COLO668 (cell line): ENCODE results near the gene AACS.
"Not testable (repeated sequence)": the region's sequence is repeated elsewhere in the genome, so short reads cannot be mapped to it uniquely, and the experiment has no call there.

Experiments used
- DNase-seq: peaks from one replicate; lab custom pipeline; 2025; ENCODE audit not compliant: unreplicated experiment; lab: John Stamatoyannopoulos, UW

The AACS gene

DNA sequence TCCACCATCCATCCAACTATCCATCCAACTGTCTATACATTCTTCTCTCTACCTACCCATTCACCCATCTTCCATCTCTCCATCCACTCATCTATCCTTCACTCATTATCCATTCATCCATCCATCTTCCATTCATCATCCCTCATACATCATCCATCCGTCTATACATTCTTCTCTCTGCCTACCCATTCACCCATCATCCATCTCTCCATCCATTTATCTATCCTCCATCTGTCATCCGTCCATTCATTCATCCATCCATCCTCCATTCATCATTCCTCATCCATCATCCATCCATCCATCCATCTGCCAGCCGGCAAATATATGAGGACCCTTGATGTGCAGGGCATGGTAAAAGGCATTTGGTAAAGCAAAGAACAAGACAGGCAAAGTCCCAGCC, 25.2 kb downstream of the AACS start:
- no peak for DNase-seq

GRCh38 chr12:125091401-125091800, 26.2 kb downstream of the AACS start:
- DNase-seq: no peak

- DNase-seq: peak; percentile 76
Observed at GRCh38 chr12:125092108-125092871, 27.1 kb downstream of the AACS start.

DNA sequence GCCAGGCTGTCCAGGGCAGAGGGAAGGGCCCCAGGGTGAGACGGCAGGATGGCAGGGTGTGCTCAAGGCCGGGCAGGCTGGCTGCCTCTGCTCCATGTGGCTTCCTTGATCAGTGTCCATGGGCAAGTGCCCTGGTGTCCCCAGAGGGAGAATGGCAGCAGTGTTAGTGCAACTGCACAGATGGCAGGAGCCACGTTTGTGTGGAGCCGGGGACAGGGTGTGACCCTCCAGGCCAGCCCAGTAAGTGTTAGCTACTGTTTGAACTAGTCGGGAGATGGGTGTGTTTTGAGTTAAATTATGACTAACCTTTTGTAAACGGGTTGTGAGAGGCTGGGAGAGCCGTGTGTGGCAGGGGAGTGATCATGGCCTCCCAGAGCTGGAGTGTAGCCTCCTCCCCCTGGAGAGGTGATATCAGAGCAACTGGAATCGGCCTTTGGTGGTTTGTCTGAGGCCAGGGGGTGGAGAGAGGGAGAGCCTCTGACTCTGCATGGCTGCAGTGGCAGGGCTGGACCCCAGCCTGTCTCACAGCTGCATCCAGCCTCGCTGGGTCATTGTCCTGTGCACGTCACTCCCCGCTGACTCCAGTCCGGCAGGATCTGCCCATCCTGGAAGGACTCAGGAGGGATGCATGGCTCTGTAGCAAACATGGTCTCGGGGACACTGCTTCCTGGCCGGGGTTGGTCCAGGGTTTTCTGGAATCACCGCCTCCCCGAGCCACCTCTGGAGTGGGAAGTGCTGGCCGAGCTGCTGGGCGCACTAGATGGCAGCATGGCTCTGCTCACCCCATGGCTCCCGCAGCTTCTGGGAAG, 27.8 kb downstream of the AACS start:
- DNase-seq: peak; percentile 86

GRCh38 chr12:125093681-125094330, 28.6 kb downstream of the AACS start:
- DNase-seq: peak; percentile 73

GRCh38 chr12:125096894-125097293, 31.7 kb downstream of the AACS start:
- DNase-seq: no peak

DNA sequence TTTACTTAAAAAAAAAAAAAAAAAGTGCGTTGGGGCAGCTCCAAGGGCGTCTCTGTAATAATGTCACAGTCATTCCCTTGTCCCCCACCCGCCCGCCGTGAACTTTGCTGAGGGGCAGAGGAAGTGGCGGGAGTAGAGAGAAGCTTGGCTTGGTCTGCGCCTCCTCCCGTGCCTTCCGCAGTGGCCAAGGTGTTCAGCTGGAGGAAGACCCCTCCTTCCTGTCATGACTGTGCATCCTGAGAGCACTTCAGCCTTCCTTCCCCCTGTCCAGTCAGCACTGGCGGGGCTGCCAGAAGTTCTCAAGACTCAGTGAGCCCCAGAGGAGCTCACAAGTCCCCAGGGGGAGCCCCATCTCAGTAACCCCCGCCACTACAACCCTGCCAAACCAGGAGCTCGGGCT, 32.2 kb downstream of the AACS start:
- no peak for DNase-seq

DNA sequence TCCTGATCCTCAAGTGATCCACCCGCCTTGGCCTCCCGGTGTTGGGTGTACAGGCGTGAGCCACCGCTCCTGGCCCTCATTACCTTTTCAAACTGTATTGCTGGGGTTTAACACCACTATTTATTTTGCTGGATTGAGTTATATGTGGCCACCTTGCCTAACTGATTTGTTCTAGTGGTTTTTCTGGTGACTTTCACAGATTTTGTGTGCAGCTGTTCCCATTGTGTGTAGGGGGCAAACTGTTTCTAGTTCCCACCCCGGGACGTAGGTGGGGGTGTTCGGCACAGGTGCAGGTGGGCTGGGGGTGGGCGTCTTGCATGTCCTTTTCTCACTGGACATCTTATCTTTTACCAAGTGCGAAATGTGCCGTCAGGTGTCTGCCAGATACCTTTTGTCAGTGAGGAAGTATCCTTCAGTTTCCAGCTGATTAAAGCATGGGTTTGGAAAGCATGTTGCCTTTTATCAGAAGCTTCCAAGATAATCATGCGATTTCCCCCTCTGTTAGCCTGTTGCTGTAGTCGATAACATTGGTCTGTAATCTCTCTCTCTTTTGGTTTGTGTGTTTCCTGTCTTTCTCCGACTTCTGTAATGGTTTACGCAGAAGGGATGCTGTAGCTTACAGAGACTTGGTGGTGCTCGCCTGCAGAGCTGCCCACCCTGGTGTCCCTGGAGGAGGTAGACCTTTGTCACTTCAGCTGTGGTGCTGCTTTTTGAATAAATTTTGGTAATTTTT, 33.6 kb downstream of the AACS start:
- no peak for DNase-seq

DNA sequence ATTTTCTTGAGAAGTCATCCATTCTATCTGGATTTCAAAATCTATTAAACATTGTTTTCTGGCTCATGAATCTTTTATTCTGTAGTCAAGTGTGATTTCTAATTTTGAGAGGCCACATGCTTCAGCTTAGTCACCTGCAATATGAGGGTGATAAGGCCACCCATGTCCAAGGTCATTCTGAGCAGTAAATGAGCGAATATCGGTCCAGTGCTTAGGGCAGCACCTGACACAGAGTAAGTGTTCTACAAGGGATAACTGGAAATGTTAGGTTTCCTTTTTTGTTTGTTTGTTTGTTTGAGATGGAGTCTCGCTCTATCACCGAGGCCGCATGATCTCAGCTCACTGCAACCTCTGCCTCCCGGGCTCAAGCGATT, 34.2 kb downstream of the AACS start:
- no peak for DNase-seq

DNA sequence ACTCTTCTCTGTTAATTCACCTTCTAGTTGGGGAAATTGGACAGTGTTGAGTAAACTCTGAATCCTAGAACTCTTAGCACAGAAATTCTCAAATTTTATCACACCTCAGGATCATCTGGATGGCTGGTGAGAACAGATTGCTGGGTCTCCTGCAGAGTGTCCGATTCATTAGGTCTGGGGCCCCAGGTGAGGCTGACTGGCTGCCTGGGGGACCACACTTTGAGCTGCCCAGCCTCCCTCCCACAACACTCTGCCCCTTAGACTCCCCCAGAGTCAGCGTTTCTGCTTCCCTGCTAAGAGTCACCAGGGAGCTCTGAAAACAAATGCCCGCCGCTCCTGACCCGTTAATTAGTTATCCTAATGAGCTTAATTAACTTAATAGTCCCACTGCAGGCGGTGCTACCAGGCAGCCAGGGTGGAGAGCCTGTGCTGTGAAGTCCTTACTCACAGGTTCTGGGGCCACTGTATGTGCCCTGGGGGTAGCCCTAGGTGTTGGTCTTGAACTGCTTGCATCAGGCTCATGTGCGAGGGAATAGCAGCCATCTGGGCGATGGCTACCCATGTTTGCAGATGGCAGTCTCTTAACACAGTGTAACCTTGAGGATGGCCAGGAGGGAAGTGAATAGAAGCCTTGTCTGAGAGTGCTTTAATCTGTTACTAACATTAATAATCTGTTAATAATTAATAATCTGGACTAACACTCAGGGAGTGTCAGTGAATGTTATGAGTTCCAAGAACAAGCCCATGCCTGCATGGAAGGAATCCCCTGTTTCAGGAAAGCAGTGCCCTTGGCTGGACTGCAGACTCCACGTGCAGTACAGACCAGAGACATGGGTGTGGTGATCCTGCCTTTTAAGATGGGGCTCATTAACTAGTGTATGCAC, 35.6 kb downstream of the AACS start:
- no peak for DNase-seq

DNA sequence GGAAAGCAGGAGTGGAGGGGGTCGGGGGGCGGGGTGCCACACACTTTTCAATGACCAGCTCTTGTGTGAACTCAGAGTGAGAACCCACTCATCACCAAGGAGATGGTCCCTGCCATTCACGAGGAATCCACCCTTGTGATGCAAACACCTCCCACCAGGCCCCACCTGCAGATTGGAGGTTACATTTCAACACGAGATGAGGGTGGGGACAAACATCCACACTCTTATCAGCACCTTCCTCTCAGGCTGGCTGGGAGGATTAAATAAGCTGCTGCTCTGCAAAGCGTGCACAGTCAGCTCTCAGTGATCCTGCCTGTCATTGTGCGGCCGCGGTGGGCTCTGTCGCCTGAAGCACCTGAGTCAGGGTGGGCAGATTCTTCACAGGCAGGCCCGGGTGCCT, 39.7 kb downstream of the AACS start:
- no peak for DNase-seq

- DNase-seq: no peak
Observed at GRCh38 chr12:125105600-125105999, 40.4 kb downstream of the AACS start.

DNA sequence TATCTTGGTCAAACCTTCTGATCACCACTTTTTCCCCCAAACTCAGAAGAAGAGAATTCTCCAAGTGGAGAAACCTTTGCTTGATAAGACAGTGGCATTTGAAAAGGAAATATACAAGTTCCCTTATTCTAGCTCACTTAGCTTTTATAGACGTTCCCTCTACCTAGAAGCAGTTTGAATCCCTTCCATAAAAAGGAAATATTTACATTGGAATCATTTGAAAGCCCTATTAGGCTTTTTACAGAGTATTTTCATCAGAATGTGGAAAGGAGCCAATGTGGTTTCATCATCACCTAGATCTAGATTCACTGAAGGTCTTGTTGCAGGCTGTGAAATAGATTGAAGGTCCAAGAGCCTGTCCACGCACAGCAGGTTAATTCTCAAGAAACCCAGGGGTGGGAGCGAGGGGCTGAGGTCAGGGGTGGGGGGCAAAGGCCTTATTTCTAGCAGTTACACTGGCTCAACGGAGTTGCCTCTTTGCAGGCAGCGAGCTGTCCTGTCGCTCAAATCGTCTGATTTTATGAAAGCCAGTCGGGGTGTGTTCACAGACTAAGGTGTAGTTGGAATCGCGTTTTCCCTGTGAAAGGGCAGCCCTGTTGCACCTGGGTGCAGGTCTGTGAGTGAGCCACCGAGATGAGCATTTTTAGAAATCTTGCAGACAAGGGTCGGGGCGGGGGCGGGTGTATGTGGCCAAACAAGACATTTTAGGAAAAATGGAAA, 45.6 kb downstream of the AACS start:
- DNase-seq: no peak

- no peak for DNase-seq
Observed at GRCh38 chr12:125111403-125111802, 46.2 kb downstream of the AACS start.

- DNase-seq: not testable (repeated sequence)
Observed at GRCh38 chr12:125112614-125113013, 47.4 kb downstream of the AACS start.

DNA sequence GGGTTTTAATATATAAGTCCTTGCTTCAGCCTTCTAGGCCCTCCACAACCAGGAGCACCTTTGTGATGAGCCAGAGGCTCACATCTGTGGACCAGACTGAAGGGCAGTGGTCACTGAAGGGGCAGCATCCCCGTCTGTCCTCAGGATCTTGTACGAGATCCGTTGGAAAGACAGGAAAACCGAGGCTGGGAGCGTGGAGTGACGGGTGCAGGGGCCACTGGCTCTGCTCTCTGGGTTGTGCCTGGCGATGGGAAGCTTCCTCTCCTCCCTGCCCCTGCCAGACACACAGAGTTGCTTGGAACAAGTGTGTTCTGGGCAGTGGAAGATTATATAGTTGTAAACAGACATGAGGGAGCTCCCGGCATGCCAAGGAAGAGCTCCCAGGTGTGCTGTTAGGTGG, 48.0 kb downstream of the AACS start:
- no peak for DNase-seq

GRCh38 chr12:125113789-125114188, 48.6 kb downstream of the AACS start:
- DNase-seq: no peak

- DNase-seq: no peak
Observed at GRCh38 chr12:125114365-125115141, 49.3 kb downstream of the AACS start.

DNA sequence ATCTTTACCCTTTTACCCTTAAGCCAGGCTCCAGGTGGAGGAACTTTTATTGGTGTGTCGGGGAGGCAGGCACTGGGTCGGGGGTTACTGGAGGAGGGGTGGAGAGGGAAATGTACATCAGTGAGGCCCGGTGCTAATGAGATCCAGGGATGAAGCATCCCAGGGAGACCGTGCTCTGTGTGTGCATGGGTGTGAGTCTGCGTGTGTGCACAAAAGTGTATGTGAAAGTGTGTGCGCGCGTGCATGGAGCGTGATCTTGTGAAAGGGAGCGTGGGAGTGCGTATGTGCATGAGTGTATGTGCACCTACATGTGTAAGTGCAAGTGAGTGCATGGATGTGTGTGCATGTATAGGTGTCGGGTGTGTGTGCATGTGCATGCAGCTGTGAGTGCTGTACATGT, 55.3 kb downstream of the AACS start:
- no peak for DNase-seq
